ENCODE results near the gene LRRC59. TPM values are rescaled to one million over a fixed set of nuclear protein-coding genes. Genes with fewer than 3 reads are reported as not detected.

Gene LRRC59
- total and polyA plus RNA-seq, 4 donors, result 43.8 to 117 (median 79.2) TPM

DNA sequence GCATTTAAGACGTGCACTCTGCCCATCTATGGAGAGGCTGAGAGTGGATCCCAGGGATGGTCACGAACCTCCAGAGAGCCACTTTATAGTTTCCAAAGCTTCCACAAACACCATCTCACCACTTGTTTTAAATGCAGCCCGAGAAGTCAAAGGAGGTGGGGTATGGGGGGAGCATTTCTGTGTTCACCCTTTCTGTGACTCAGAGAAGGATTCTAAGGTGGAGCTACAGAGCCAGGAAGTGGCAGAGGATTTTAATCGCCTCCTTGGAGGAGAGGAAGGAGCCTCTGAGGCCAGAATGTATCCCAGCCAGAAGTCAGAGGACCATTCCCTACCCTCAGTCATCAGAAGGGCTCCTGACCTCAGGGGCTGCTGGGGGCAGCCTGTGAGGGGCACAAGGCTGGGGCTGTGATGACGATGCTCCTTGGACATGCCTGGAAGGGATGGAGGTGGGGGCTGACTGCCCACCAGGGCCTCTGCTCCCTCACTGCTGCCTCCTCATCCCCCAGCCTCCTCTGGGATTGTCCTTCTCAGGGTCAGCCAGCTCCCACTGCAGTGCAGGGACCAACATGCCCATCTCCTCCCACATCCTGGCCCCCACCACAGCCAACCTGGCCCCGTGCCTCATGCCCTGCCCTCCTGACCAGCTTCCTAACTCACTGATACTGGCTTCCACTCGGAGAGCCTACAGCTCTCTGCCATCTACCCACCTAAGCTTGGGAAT lies 48.6 kb downstream of the LRRC59 start:
- no peak for DNase-seq
- WGBS, 2 donors, result 57 to 74% methylated on average over 7 of the region's 7 CpGs
- Histone ChIP-seq H3K4me3 (no peak overlapping the region), H3K4me1 (ENCODE audit: control insufficient read depth in 5 of 5, insufficient read depth in 5 of 5, low read length in 5 of 5) (peaks cover 0 to 21% (median 0%) of the 10 kb centered on the region in 5 donors), H3K36me3 (ENCODE audit: control insufficient read depth in 4 of 4, insufficient read depth in 4 of 4, low read length in 4 of 4) (peaks cover 0 to 10% (median 3%) of the 10 kb centered on the region in 4 donors), H3K9ac (ENCODE audit: insufficient read depth in 1 of 2, low read length in 2 of 2) (no peak overlapping the region), H3K27me3 (ENCODE audit: control insufficient read depth in 3 of 3, insufficient read depth in 3 of 3, low read length in 2 of 3) (no peaks in the 10 kb centered on the region), H3K27ac (ENCODE audit: low read depth in 1 of 2, low read length in 1 of 2) (no peak overlapping the region), H3K9me3 (ENCODE audit: control insufficient read depth in 4 of 4, insufficient read depth in 3 of 4, low read length in 3 of 4) (no peaks in the 10 kb centered on the region)
- TF ChIP-seq, protein P1, sequence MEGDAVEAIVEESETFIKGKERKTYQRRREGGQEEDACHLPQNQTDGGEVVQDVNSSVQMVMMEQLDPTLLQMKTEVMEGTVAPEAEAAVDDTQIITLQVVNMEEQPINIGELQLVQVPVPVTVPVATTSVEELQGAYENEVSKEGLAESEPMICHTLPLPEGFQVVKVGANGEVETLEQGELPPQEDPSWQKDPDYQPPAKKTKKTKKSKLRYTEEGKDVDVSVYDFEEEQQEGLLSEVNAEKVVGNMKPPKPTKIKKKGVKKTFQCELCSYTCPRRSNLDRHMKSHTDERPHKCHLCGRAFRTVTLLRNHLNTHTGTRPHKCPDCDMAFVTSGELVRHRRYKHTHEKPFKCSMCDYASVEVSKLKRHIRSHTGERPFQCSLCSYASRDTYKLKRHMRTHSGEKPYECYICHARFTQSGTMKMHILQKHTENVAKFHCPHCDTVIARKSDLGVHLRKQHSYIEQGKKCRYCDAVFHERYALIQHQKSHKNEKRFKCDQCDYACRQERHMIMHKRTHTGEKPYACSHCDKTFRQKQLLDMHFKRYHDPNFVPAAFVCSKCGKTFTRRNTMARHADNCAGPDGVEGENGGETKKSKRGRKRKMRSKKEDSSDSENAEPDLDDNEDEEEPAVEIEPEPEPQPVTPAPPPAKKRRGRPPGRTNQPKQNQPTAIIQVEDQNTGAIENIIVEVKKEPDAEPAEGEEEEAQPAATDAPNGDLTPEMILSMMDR (IDR thresholded peaks at IDR 0.05; ENCODE audit: control extremely low read depth, extremely low read depth), result no peak
- no peak for ATAC-seq (ENCODE audit: insufficient read depth, low FRiP score)

DNA sequence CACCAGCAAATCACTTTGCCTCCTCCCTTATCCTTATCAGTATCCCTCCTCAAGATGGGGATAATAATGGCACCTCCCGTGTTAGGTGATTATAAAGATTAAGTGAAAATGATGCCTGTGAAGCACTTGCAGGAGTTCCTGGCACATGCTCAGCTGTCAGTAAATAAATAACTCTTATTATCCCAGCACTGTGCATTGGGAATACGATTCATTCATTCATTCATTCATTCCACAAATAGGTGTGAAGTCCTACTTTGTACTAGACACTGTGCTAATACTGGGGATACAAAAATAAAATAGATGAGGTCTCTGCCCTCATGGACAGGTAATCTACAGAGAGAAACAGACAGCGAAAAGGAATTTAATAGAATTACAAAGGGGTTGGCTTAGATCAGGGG lies 49.4 kb downstream of the LRRC59 start:
- DNase-seq (no peak), ATAC-seq (ENCODE audit: insufficient read depth, low FRiP score) (no peak)
- Histone ChIP-seq H3K36me3 (ENCODE audit: control insufficient read depth in 4 of 4, insufficient read depth in 4 of 4, low read length in 4 of 4) (peaks cover 0 to 5% (median 2%) of the 10 kb centered on the region in 4 donors), H3K4me1 (ENCODE audit: control insufficient read depth in 5 of 5, insufficient read depth in 5 of 5, low read length in 5 of 5) (peaks cover 0 to 21% (median 0%) of the 10 kb centered on the region in 5 donors), H3K27me3 (ENCODE audit: control insufficient read depth in 3 of 3, insufficient read depth in 3 of 3, low read length in 2 of 3) (no peaks in the 10 kb centered on the region), H3K9me3 (ENCODE audit: control insufficient read depth in 4 of 4, insufficient read depth in 3 of 4, low read length in 3 of 4) (no peaks in the 10 kb centered on the region), H3K9ac (ENCODE audit: insufficient read depth in 1 of 2, low read length in 2 of 2) (peak overlapping the region in 1 of 2 donors; percentile 24), H3K27ac (ENCODE audit: low read depth in 1 of 2, low read length in 1 of 2) (no peak overlapping the region), H3K4me3 (no peak overlapping the region)
- TF ChIP-seq, protein P1 (IDR thresholded peaks at IDR 0.05; ENCODE audit: control extremely low read depth, extremely low read depth), result no peak
- WGBS, 2 donors, result 75 to 89% methylated on average over 3 of the region's 3 CpGs

- TF ChIP-seq, protein P1 (IDR thresholded peaks at IDR 0.05; ENCODE audit: control extremely low read depth, extremely low read depth), result no peak
- Histone ChIP-seq H3K9ac (ENCODE audit: insufficient read depth in 1 of 2, low read length in 2 of 2) (peak overlapping the region; percentile 46 to 67), H3K27ac (ENCODE audit: low read depth in 1 of 2, low read length in 1 of 2) (no peak overlapping the region), H3K4me3 (peak overlapping the region; percentile 63), H3K9me3 (ENCODE audit: control insufficient read depth in 4 of 4, insufficient read depth in 3 of 4, low read length in 3 of 4) (no peaks in the 10 kb centered on the region), H3K4me1 (ENCODE audit: control insufficient read depth in 5 of 5, insufficient read depth in 5 of 5, low read length in 5 of 5) (peaks cover 0 to 21% (median 0%) of the 10 kb centered on the region in 5 donors), H3K27me3 (ENCODE audit: control insufficient read depth in 3 of 3, insufficient read depth in 3 of 3, low read length in 2 of 3) (no peaks in the 10 kb centered on the region), H3K36me3 (ENCODE audit: control insufficient read depth in 4 of 4, insufficient read depth in 4 of 4, low read length in 4 of 4) (peaks cover 0 to 5% (median under 1%) of the 10 kb centered on the region in 4 donors)
- WGBS, 2 donors, result 34 to 51% methylated on average over 17 of the region's 17 CpGs
- no peak for ATAC-seq (ENCODE audit: insufficient read depth, low FRiP score)
- peak; percentile 38 to 45 (median 38) for DNase-seq
Measured at GRCh38 chr17:50347117-50347893, 50.0 kb downstream of the LRRC59 start.
